ENCODE results near the gene MRGPRD. TPM values are rescaled to one million over a fixed set of nuclear protein-coding genes. Genes with fewer than 3 reads are reported as not detected.

Gene MRGPRD
- total and polyA plus RNA-seq, 10 of the 15 experiments (the other 5 are each of a cell fraction or from before 2014, with no cell fraction given), result not detected

DNA sequence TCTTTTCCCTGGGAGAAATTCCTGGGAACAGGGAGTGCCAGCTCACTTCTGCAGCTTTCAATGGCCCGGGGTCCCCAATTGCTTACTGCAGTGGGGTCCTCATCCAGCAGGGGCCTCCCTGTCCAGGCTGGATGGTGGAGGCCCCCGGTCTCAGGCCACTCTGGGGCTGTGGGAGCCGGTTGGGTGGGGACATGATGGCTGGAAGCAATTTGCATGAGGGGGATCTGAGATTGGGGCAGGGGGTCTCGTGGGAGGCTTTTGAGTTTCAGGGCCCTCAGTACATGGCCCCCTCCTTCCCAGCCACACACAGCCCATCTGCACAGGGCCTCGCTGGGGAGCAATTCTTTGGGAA is 25.2 kb downstream of the MRGPRD start:
- Histone ChIP-seq H3K27me3 (replicated peaks in 1 of 2; ENCODE audit: control insufficient read depth in 2 of 2, insufficient read depth in 2 of 2, low read length in 1 of 2) (no peaks in the 10 kb centered on the region), H3K27ac (ENCODE audit: control insufficient read depth, insufficient read depth) (no peak overlapping the region), H3K79me2 (ENCODE audit: control insufficient read depth, insufficient read depth, low read length) (no peaks in the 10 kb centered on the region), H3K4me1 (ENCODE audit: control insufficient read depth, insufficient read depth, low read length) (no peaks in the 10 kb centered on the region), H2AFZ (ENCODE audit: control insufficient read depth, low read depth, low read length) (no peak overlapping the region; the same call in 1 of the 2 replicates), H4K20me1 (ENCODE audit: control insufficient read depth, insufficient read depth) (no peaks in the 10 kb centered on the region), H3K36me3 (ENCODE audit: control insufficient read depth in 2 of 2, insufficient read depth in 2 of 2, low read length in 1 of 2) (no peaks in the 10 kb centered on the region), H3K4me2 (ENCODE audit: control insufficient read depth, insufficient read depth) (no peak overlapping the region), H3K9me3 (replicated peaks; ENCODE audit: control insufficient read depth, insufficient read depth, low read length) (no peaks in the 10 kb centered on the region), H3K4me3 (no peak overlapping the region), H3K9ac (ENCODE audit: control insufficient read depth, insufficient read depth, low read length) (no peak overlapping the region)
- ChIA-PET POLR2A (no interaction called here), CTCF (interaction anchor here (0.7 kb wide), 2 partner anchors 11 to 134 kb away, joined by 3 read pairs; no protein-coding TSS in a partner anchor), SMC1A (ENCODE audit: uncharacterized antibody, unreplicated experiment) (no interaction called here), RAD21 (ENCODE audit: unreplicated experiment) (no interaction called here)
- no peak for DNase-seq (ENCODE audit: low read depth, low spot score)
- in situ Hi-C loops (cut with MboI) (no loop called here), intact Hi-C loops (cut with micrococcal nuclease; ENCODE audit: unreplicated experiment) (no loop called here)
- no peak for ATAC-seq
- WGBS (ENCODE audit: insufficient coverage, insufficient replicate concordance, low lambda C conversion rate, missing lambda C conversion rate), result 5% methylated on average over 5 of the region's 5 CpGs
- no peak for FAIRE-seq
- no peak for TF ChIP-seq MEF2A (IDR thresholded peaks at IDR 0.05; ENCODE audit: insufficient read depth, low read depth, low read length)
- BruUV-seq (replicated peaks), result no TSS peak

DNA sequence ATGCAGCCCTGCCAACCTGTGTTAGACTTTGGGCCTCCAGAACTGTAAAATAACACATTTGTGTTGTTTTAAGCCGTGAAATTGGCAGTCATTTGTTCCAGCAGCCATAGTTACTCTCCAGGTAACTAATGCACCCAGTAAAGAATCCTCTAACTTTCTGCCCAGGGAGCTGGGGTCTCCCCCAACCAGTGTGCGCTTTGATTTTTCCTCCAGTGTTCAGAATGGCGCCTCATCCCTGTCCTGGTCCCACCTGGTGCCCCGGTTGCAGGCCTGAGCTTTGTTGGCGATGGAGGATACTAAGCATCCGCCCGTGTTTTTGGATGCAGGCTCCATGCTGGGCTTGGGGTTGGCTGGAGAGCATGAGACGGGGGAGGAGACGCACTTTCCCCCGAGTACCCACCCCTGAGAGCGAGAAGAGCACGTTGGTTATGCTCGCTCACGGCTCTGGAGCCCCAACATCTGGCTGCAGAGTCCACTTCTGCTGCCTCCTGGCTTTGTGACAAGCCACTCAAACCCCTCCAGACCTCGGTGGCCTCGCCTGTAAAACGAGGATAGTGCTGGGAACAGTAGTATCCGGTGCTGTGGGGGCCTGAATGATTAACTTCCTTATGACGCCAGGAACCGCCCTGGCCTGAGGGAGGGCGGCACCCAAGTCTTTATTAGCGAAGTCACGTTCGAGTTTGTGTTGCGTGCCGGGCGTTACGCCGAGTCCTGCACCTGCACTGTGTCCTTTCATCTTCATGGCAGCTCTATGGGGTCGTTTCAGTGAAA is 25.8 kb downstream of the MRGPRD start:
- no peak for ATAC-seq

More for the DNA sequence above, 25.8 kb downstream of the MRGPRD start:
- ChIA-PET CTCF (interaction anchor here (0.7 kb wide), 1 partner anchor 12 kb away, joined by 3 read pairs; no protein-coding TSS in a partner anchor), POLR2A (interaction anchor here (0.7 kb wide), 1 partner anchor 281 kb away, joined by 4 read pairs; no protein-coding TSS in a partner anchor), RAD21 (ENCODE audit: unreplicated experiment) (no interaction called here), SMC1A (ENCODE audit: uncharacterized antibody, unreplicated experiment) (no interaction called here)
- Histone ChIP-seq H3K4me3 (no peak overlapping the region), H4K20me1 (ENCODE audit: control insufficient read depth, insufficient read depth) (no peaks in the 10 kb centered on the region), H3K4me1 (ENCODE audit: control insufficient read depth, insufficient read depth, low read length) (no peaks in the 10 kb centered on the region), H3K79me2 (ENCODE audit: control insufficient read depth, insufficient read depth, low read length) (no peaks in the 10 kb centered on the region), H3K9me3 (replicated peaks; ENCODE audit: control insufficient read depth, insufficient read depth, low read length) (no peaks in the 10 kb centered on the region), H3K27ac (ENCODE audit: control insufficient read depth, insufficient read depth) (no peak overlapping the region), H2AFZ (ENCODE audit: control insufficient read depth, low read depth, low read length) (no peak overlapping the region; the same call in 1 of the 2 replicates), H3K27me3 (replicated peaks in 1 of 2; ENCODE audit: control insufficient read depth in 2 of 2, insufficient read depth in 2 of 2, low read length in 1 of 2) (no peaks in the 10 kb centered on the region), H3K9ac (ENCODE audit: control insufficient read depth, insufficient read depth, low read length) (no peak overlapping the region), H3K36me3 (ENCODE audit: control insufficient read depth in 2 of 2, insufficient read depth in 2 of 2, low read length in 1 of 2) (no peaks in the 10 kb centered on the region), H3K4me2 (ENCODE audit: control insufficient read depth, insufficient read depth) (no peak overlapping the region; the same call in 1 of the 2 replicates)
- no TSS peak for BruUV-seq (replicated peaks)
- WGBS (ENCODE audit: insufficient coverage, insufficient replicate concordance, low lambda C conversion rate, missing lambda C conversion rate), result 37% methylated on average over 30 of the region's 30 CpGs
- TF ChIP-seq NFYB (IDR thresholded peaks at IDR 0.05; ENCODE audit: insufficient read depth, low read depth, low read length) (no peak), CREB1 (IDR thresholded peaks at IDR 0.05; ENCODE audit: low read depth) (no peak), JUND (IDR thresholded peaks at IDR 0.05; ENCODE audit: low read depth, low read length) (no peak), RAD21 (IDR thresholded peaks at IDR 0.05; ENCODE audit: insufficient read depth, low read depth, low read length) (no peak), EP300 (IDR thresholded peaks at IDR 0.05; ENCODE audit: borderline replicate concordance in 1 of 2, control insufficient read depth in 1 of 2, low read depth in 2 of 2, low read length in 2 of 2) (no peak), NR2C1 (IDR thresholded peaks at IDR 0.05) (no peak), POLR2AphosphoS5 (IDR thresholded peaks at IDR 0.05; ENCODE audit: low read length) (no peak), ATF7 (IDR thresholded peaks at IDR 0.05; ENCODE audit: low read depth) (no peak)
- intact Hi-C loops (cut with micrococcal nuclease; ENCODE audit: unreplicated experiment) (no loop called here), in situ Hi-C loops (cut with MboI) (no loop called here)
- FAIRE-seq, result no peak
- no peak for DNase-seq (ENCODE audit: low read depth, low spot score)

All from GM12878 (cell line).